ENCODE measurements around the gene GNA14.

DNA sequence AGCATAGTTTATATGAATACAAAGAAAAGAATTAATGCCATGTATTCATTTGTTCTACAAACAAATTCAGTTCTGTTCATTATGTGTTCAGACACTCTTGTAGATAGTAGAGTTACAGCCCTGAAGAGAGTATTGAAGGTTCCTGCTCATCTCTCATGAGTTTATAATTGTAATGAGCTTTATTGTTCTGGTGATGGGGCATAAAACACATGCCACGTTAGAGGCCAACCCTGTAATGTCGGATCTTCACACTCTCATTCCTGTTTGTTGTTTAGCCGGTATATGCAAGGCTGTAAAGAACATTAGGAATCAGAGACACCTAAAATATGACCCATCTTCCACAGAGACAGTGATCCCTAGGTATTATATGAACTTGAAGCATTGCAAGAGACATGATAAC, 256.3 kb downstream of the GNA14 start:
- TF ChIP-seq CTCF (IDR thresholded peaks at IDR 0.05) (no peak), POLR2A (IDR thresholded peaks at IDR 0.05) (no peak)

Measured in breast epithelium (tissue), 3 donors.